ENCODE measurements around the gene F2R. TPM values are rescaled to one million over a fixed set of nuclear protein-coding genes. Genes with fewer than 3 reads are reported as not detected.

The F2R gene
- total RNA-seq, 1 donor from 2014 or later = 53.8 TPM

DNA sequence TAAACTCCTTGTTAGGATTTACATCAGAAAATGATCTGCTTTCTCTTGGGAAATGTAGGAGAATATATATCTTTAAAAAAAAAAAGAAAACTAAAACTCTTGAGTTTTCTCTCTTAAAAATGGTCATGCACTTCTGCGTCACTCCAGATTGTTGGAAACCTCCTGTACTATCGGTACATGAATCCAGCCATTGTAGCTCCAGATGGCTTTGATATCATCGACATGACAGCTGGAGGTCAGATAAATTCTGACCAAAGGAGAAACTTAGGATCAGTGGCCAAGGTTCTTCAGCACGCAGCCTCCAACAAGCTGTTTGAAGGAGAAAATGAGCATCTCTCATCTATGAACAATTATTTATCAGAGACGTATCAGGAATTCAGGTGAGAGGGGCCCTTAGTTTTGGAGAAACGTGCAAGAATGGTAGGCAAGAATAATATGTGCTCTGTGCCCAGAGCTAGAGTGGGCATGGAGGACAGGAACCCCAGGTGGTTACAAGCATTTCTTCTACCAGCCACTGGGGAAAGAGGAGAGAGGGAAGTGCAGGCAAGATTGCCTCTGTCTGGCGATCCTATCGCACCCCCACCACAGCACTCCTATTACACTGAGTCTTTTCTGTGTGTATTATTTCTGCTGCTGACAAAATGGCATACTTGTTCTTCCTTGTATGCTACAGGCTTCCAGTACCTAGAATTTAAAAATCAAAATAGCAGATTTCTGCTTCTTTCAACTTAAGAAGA is 41.4 kb upstream of the F2R start:
- Histone ChIP-seq H4K20me1 (ENCODE audit: low read depth) (no peaks in the 10 kb centered on the region), H3K36me3 (no peaks in the 10 kb centered on the region), H3K4me3 (no peak overlapping the region), H3K4me2 (no peak overlapping the region), H3K9ac (no peak overlapping the region), H3K27me3 (no peaks in the 10 kb centered on the region), H3K27ac (no peak overlapping the region), H3K79me2 (ENCODE audit: low read depth) (no peaks in the 10 kb centered on the region), H2AFZ (replicated peaks) (no peak overlapping the region), H3F3A (ENCODE audit: low read depth) (no peaks in the 10 kb centered on the region), H3K4me1 (no peaks in the 10 kb centered on the region), H3K9me3 (ENCODE audit: low read depth) (no peaks in the 10 kb centered on the region)
- Mint-ChIP-seq H3K4me1 (no peaks in the 10 kb centered on the region), H3K4me3 (no peak overlapping the region), H3K27ac (no peak overlapping the region), H3K36me3 (peaks cover 10% of the 10 kb centered on the region), H3K27me3 (ENCODE audit: insufficient read depth, low read depth) (peaks cover 5% of the 10 kb centered on the region), H3K9me3 (no peaks in the 10 kb centered on the region)
- no peak for DNase-seq (ENCODE audit: low spot score)
- TF ChIP-seq EZH2phosphoT487 (IDR thresholded peaks at IDR 0.05) (no peak), EZH2 (IDR thresholded peaks at IDR 0.05) (no peak)
- TF ChIP-seq, protein P1, sequence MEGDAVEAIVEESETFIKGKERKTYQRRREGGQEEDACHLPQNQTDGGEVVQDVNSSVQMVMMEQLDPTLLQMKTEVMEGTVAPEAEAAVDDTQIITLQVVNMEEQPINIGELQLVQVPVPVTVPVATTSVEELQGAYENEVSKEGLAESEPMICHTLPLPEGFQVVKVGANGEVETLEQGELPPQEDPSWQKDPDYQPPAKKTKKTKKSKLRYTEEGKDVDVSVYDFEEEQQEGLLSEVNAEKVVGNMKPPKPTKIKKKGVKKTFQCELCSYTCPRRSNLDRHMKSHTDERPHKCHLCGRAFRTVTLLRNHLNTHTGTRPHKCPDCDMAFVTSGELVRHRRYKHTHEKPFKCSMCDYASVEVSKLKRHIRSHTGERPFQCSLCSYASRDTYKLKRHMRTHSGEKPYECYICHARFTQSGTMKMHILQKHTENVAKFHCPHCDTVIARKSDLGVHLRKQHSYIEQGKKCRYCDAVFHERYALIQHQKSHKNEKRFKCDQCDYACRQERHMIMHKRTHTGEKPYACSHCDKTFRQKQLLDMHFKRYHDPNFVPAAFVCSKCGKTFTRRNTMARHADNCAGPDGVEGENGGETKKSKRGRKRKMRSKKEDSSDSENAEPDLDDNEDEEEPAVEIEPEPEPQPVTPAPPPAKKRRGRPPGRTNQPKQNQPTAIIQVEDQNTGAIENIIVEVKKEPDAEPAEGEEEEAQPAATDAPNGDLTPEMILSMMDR (IDR thresholded peaks at IDR 0.05) = no peak

DNA sequence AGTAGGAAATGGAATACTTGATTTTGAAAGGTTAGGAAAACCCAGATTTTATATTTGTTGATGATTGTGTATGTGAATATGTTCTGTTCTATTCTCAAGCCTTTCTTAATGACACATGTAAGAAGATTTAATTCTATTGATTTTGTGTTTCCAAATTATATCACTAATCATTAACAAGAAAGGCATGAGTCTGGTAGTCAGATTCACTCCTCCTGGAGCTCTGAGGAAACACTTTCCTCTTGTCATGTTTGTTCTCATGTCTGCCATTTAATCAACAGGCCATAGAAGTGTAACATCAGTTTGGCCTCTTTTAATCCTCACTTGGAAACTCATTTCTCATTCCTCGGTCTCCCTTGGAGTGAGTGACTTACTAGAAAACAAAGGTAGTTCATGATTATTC is 40.6 kb upstream of the F2R start:
- Histone ChIP-seq H3K79me2 (ENCODE audit: low read depth) (no peaks in the 10 kb centered on the region), H2AFZ (replicated peaks) (no peak overlapping the region), H3K9ac (no peak overlapping the region), H3K9me3 (ENCODE audit: low read depth) (no peaks in the 10 kb centered on the region), H3K4me2 (no peak overlapping the region), H3K27me3 (no peaks in the 10 kb centered on the region), H4K20me1 (ENCODE audit: low read depth) (no peaks in the 10 kb centered on the region), H3K4me3 (no peak overlapping the region), H3K4me1 (no peaks in the 10 kb centered on the region), H3F3A (ENCODE audit: low read depth) (no peaks in the 10 kb centered on the region), H3K27ac (no peak overlapping the region), H3K36me3 (no peaks in the 10 kb centered on the region)
- Mint-ChIP-seq H3K27ac (no peak overlapping the region), H3K36me3 (peaks cover 8% of the 10 kb centered on the region), H3K4me3 (no peak overlapping the region), H3K9me3 (no peaks in the 10 kb centered on the region), H3K27me3 (ENCODE audit: insufficient read depth, low read depth) (peaks cover 5% of the 10 kb centered on the region), H3K4me1 (no peaks in the 10 kb centered on the region)
- DNase-seq (ENCODE audit: low spot score) = no peak
- TF ChIP-seq, protein P1 (IDR thresholded peaks at IDR 0.05) = no peak
- TF ChIP-seq EZH2phosphoT487 (IDR thresholded peaks at IDR 0.05) (no peak), EZH2 (IDR thresholded peaks at IDR 0.05) (no peak)

DNA sequence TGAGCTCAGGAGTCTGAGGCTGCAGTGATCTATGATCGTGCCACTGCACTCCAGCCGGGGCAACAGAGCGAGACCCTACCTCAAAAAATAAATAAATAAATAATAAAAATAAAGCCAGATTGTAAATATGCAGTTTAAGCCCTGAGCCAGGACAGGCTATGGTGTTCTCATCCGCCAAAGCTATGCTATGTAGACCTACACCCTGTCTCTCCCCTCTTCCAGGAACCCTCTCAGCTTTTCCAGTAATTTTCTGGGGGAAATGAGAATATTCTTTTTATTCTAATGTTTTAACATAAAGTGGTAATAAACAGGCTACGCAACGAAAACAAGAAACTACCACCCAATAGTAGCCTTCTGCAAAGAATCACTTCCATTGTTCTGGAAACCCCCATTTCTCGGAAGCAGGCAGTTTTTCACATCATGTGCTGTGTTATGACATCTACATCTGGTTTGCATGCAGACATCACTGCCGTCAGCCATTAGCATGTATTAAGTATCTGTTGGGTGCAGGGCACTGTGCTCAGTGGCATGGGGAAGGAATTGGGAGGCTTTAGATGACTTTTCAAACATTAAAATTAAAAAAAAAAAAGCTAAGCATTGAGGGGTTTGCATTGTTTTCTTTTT is 38.0 kb upstream of the F2R start:
- Histone ChIP-seq H3K36me3 (no peaks in the 10 kb centered on the region), H3K4me2 (no peak overlapping the region), H3F3A (ENCODE audit: low read depth) (no peaks in the 10 kb centered on the region), H3K4me1 (no peaks in the 10 kb centered on the region), H3K9me3 (ENCODE audit: low read depth) (no peaks in the 10 kb centered on the region), H3K4me3 (no peak overlapping the region), H3K79me2 (ENCODE audit: low read depth) (no peaks in the 10 kb centered on the region), H3K9ac (no peak overlapping the region), H3K27ac (no peak overlapping the region), H4K20me1 (ENCODE audit: low read depth) (no peaks in the 10 kb centered on the region), H3K27me3 (no peaks in the 10 kb centered on the region), H2AFZ (replicated peaks) (no peak overlapping the region)
- no peaks in the 10 kb centered on the region for H3K9me3 Mint-ChIP-seq
- TF ChIP-seq EZH2 (IDR thresholded peaks at IDR 0.05) (no peak), EZH2phosphoT487 (IDR thresholded peaks at IDR 0.05) (no peak)
- TF ChIP-seq, protein P1 (IDR thresholded peaks at IDR 0.05) = no peak
- H3K27me3 Mint-ChIP-seq (ENCODE audit: insufficient read depth, low read depth) = no peaks in the 10 kb centered on the region
- H3K4me3 Mint-ChIP-seq = no peak overlapping the region
- no peaks in the 10 kb centered on the region for H3K36me3 Mint-ChIP-seq
- H3K4me1 Mint-ChIP-seq = no peaks in the 10 kb centered on the region
- H3K27ac Mint-ChIP-seq = no peak overlapping the region
- no peak for DNase-seq (ENCODE audit: low spot score)
